A673 (cell line): ENCODE data around the gene ALG14.

Experiments used
- EZH2 ChIP-seq: fragments of 200-600 bp; sonication (generic); IDR thresholded peaks from 2 replicates; pipeline ENCODE4 v1.6.1; 2017; ENCODE audit warnings: borderline replicate concordance, low read depth, mild to moderate bottlenecking, mixed read lengths, antibody characterized with exemption, low read length; ENCODE audit not compliant: poor library complexity, severe bottlenecking
- TF ChIP-seq, protein P1 (sequence below): fragments of 300-800, 200-600 bp; sonication (generic); conservative IDR thresholded peaks from 2 replicates; pipeline ENCODE4 v1.5.1; 2017; ENCODE audit warnings: low read depth, mild to moderate bottlenecking, antibody characterized with exemption, low read length, moderate library complexity, mixed read lengths

DNA sequence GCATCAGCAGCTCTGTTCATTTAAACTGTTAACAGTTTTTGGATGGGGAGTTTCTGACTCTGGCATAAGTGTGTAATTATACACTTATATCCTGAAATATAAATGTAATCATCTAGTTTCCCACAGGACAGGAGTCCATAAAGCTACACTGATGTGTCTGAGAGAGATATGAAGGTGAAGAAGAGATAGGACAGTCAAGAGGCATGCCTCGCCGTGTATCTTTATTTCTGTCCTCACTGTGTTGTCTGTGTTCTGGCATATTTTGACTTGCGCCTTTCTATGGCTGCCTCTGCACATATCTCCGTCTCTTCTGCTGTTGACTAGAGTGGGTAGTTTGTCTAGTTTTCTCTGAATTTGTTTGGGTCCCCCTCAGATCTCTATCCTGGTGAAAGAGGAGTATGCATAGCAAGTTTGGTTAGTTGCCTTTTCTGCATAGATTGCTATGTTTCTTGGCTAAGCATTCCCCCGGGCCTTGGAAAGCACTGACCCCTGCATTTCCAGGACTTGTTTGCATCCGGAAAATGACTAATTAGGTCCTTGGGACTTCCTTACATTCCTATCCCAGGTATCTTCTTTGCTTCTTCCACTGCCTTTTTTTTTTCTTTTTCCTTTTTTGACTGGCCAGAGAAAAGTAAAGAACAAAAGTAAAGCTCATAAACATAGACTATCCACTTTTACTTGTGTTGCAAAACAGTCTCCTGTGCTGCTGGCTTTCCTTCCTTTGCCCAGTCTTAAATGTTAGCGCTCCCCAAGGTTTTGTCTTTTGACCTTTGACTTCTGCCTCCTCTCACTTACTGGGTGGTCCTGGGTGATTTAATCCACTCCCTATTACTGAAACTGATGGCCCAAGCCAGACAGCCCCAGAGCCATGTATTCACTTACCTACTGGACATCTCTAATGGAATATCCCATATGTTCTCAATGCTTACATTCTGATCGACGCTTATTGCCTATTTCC, 118.2 kb downstream of the ALG14 start:
- TF ChIP-seq, protein P1, sequence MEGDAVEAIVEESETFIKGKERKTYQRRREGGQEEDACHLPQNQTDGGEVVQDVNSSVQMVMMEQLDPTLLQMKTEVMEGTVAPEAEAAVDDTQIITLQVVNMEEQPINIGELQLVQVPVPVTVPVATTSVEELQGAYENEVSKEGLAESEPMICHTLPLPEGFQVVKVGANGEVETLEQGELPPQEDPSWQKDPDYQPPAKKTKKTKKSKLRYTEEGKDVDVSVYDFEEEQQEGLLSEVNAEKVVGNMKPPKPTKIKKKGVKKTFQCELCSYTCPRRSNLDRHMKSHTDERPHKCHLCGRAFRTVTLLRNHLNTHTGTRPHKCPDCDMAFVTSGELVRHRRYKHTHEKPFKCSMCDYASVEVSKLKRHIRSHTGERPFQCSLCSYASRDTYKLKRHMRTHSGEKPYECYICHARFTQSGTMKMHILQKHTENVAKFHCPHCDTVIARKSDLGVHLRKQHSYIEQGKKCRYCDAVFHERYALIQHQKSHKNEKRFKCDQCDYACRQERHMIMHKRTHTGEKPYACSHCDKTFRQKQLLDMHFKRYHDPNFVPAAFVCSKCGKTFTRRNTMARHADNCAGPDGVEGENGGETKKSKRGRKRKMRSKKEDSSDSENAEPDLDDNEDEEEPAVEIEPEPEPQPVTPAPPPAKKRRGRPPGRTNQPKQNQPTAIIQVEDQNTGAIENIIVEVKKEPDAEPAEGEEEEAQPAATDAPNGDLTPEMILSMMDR: no peak
- no peak for TF ChIP-seq EZH2
